SU-DHL-6 (cell line): Measurements from ENCODE around the gene MYT1.

Experiments
- H2AFZ ChIP-seq: fragments of 200-600 bp; sonication (generic); 2 replicates; pipeline ENCODE4 v1.6.1; 2014; ENCODE audit warnings: low read depth, mild to moderate bottlenecking, moderate library complexity, mixed read lengths, antibody characterized with exemption, low read length; ENCODE audit not compliant: severe bottlenecking
- H3F3A ChIP-seq: fragments of 200-600 bp; shearing (Covaris generic); 2 replicates; pipeline ENCODE4 v1.6.0; 2016; ENCODE audit warnings: antibody characterized with exemption, mild to moderate bottlenecking; ENCODE audit not compliant: insufficient read depth
- H3K27ac ChIP-seq: fragments of 200-600 bp; sonication (generic); 2 replicates; pipeline ENCODE4 v1.5.1; 2016; ENCODE audit warnings: low read depth, mild to moderate bottlenecking, low read length, moderate library complexity, mixed read lengths
- H3K27me3 ChIP-seq: fragments of 200-600 bp; sonication (generic), shearing (Covaris generic); 2 replicates; pipeline ENCODE4 v1.6.0; 2014; ENCODE audit warnings: mild to moderate bottlenecking, low read length
- H3K36me3 ChIP-seq: fragments of 200-600 bp; sonication (generic); 2 replicates; pipeline ENCODE4 v1.6.1; 2014; ENCODE audit warnings: mild to moderate bottlenecking, low read length, mixed read lengths
- H3K4me2 ChIP-seq: fragments of 300-600, 200-600 bp; shearing (Covaris generic), sonication (generic); 2 replicates; pipeline ENCODE4 v1.6.0; 2014; ENCODE audit warnings: low read length, low read depth, mild to moderate bottlenecking; ENCODE audit not compliant: poor library complexity, severe bottlenecking
- H3K4me3 ChIP-seq: fragments of 200-600 bp; sonication (generic); 2 replicates; pipeline ENCODE4 v1.5.1; 2014; ENCODE audit warnings: antibody characterized with exemption, low read length, mild to moderate bottlenecking, mixed read lengths; ENCODE audit not compliant: insufficient read depth, poor library complexity, severe bottlenecking
- H3K79me2 ChIP-seq: fragments of 200-600 bp; sonication (generic); 2 replicates; pipeline ENCODE4 v1.6.1; 2014; ENCODE audit warnings: mild to moderate bottlenecking, low read length, moderate library complexity; ENCODE audit not compliant: insufficient read depth
- H3K9ac ChIP-seq: fragments of 200-600 bp; sonication (generic); 2 replicates; pipeline ENCODE4 v1.7.0; 2014; ENCODE audit warnings: mild to moderate bottlenecking, low read length
- H3K9me2 ChIP-seq: fragments of 200-600 bp; sonication (generic); replicated peaks from 2 replicates; pipeline ENCODE4 v1.6.1; 2014; ENCODE audit warnings: low read length; ENCODE audit not compliant: insufficient read depth
- H3K9me3 ChIP-seq: fragments of 200-600 bp; sonication (generic); 2 replicates; pipeline ENCODE4 v1.6.1; 2014; ENCODE audit warnings: low read length, mixed read lengths; ENCODE audit not compliant: insufficient read depth
- H4K20me1 ChIP-seq: fragments of 200-600 bp; sonication (generic); 2 replicates; pipeline ENCODE4 v1.6.1; 2014; ENCODE audit warnings: low read depth, mild to moderate bottlenecking, antibody characterized with exemption, low read length, moderate library complexity, mixed read lengths
- EZH2phosphoT487 ChIP-seq: fragments of 200-600 bp; sonication (generic), shearing (Covaris generic); conservative IDR thresholded peaks from 2 replicates; pipeline ENCODE4 v1.6.1; 2018; ENCODE audit warnings: mild to moderate bottlenecking, antibody characterized with exemption, low read length, moderate library complexity, mixed read lengths
- TF ChIP-seq, protein P1 (sequence below): fragments of 200-600 bp; sonication (generic); IDR thresholded peaks from one replicate; pipeline ENCODE4 v1.5.1; 2017; ENCODE audit warnings: antibody characterized with exemption, mild to moderate bottlenecking, low read length, moderate library complexity; ENCODE audit not compliant: insufficient read depth, poor library complexity, severe bottlenecking

The MYT1 gene

DNA sequence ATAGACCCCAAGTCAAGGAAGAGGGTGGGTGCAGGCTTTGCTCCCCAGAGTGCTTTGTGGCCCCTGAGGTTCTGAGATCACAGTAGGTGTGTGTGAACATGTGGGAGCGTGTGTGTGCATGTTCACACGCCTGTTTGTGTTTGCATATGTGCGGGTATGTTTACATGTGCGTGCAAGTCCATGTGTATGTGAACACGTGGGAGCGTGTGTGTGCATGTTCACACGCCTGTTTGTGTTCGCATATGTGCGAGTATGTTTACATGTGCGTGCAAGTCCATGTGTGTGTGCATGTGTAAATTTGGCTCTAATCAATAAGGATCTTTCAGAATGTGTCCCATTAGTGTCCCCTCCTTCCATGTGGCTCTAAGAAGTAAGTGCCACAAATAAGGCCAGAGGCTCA, 49.9 kb downstream of the MYT1 start:
- Histone ChIP-seq H3K27me3 (no peaks in the 10 kb centered on the region), H3K9me2 (no peaks in the 10 kb centered on the region), H3K9me3 (no peaks in the 10 kb centered on the region), H3K4me2 (no peak overlapping the region), H3K9ac (no peak overlapping the region), H3K27ac (no peak overlapping the region), H2AFZ (no peak overlapping the region), H4K20me1 (no peaks in the 10 kb centered on the region), H3K4me3 (no peak overlapping the region), H3F3A (no peaks in the 10 kb centered on the region), H3K79me2 (no peaks in the 10 kb centered on the region), H3K36me3 (no peaks in the 10 kb centered on the region)
- TF ChIP-seq, protein P1, sequence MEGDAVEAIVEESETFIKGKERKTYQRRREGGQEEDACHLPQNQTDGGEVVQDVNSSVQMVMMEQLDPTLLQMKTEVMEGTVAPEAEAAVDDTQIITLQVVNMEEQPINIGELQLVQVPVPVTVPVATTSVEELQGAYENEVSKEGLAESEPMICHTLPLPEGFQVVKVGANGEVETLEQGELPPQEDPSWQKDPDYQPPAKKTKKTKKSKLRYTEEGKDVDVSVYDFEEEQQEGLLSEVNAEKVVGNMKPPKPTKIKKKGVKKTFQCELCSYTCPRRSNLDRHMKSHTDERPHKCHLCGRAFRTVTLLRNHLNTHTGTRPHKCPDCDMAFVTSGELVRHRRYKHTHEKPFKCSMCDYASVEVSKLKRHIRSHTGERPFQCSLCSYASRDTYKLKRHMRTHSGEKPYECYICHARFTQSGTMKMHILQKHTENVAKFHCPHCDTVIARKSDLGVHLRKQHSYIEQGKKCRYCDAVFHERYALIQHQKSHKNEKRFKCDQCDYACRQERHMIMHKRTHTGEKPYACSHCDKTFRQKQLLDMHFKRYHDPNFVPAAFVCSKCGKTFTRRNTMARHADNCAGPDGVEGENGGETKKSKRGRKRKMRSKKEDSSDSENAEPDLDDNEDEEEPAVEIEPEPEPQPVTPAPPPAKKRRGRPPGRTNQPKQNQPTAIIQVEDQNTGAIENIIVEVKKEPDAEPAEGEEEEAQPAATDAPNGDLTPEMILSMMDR: no peak
- no peak for TF ChIP-seq EZH2phosphoT487

DNA sequence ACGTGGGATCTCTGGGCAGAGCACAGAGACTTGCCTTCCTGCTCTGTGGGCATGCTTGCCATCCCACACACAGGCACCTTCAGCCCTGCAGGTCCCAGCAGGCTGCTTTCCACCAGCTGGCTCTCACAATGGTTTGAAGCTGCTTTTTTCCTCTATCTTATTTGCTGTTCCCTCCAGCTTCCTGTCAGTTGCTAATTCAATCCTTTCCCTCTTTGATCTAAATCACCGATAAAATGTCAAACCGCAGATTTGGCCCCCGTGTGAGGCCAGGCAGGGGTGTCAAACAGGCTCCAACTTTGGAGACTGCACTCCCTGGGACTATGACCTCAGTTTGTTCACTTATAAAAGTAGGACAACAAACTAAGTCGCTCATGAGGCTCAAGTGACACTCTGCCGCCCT, 50.7 kb downstream of the MYT1 start:
- no peak overlapping the region for H2AFZ ChIP-seq
- no peaks in the 10 kb centered on the region for H3F3A ChIP-seq
- no peaks in the 10 kb centered on the region for H3K9me2 ChIP-seq
- H3K4me2 ChIP-seq: no peak overlapping the region
- H3K27me3 ChIP-seq: no peaks in the 10 kb centered on the region
- no peaks in the 10 kb centered on the region for H4K20me1 ChIP-seq
- H3K9ac ChIP-seq: no peak overlapping the region
- no peaks in the 10 kb centered on the region for H3K79me2 ChIP-seq
- TF ChIP-seq, protein P1: no peak
- no peak for TF ChIP-seq EZH2phosphoT487
- no peak overlapping the region for H3K4me3 ChIP-seq
- no peaks in the 10 kb centered on the region for H3K9me3 ChIP-seq
- no peak overlapping the region for H3K27ac ChIP-seq
- H3K36me3 ChIP-seq: no peaks in the 10 kb centered on the region

DNA sequence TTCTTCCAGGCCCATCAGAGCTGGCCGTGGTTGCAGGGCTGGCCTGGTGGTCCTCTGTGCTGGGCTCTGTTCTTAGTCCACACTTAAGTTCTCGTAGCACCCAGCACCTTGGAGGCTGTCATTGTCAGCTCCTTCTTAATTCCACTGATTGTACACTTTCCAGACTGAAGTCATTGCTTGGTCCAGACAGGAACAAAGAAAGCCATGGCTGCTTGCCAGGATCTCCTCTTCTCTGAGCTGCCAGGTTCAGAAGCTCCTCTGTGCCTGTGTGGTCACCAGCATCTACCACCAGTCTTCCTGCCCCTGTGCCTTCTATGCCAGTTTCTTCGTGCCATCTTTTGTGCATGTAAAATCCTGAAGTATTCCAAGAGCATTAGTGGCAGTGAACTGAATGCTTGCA, 51.8 kb downstream of the MYT1 start:
- Histone ChIP-seq H3K36me3 (no peaks in the 10 kb centered on the region), H4K20me1 (no peaks in the 10 kb centered on the region), H3K9me2 (no peaks in the 10 kb centered on the region), H3K27ac (no peak overlapping the region), H3K27me3 (no peaks in the 10 kb centered on the region), H3K9me3 (no peaks in the 10 kb centered on the region), H3K4me3 (no peak overlapping the region), H3F3A (no peaks in the 10 kb centered on the region), H3K4me2 (no peak overlapping the region), H3K9ac (no peak overlapping the region), H2AFZ (no peak overlapping the region), H3K79me2 (no peaks in the 10 kb centered on the region)
- no peak for TF ChIP-seq EZH2phosphoT487
- TF ChIP-seq, protein P1: no peak

DNA sequence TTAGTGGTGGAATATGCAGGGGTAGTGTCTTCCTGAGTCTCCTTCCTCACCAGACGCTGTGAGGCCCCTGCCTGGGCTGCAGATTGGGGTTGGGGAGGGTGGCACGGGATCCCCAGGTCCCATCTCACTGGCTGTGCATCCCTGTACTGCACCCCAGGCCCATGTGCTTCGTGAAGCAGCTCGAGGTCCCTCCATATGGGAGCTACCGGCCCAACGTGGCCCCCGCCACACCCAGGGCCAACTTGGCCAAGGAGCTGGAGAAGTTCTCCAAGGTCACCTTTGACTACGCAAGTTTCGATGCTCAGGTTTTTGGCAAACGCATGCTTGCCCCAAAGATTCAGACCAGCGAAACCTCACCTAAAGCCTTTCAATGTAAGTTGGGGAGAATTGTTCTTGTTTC, 52.7 kb downstream of the MYT1 start:
- TF ChIP-seq, protein P1: no peak
- TF ChIP-seq EZH2phosphoT487: no peak
- Histone ChIP-seq H3K27me3 (no peaks in the 10 kb centered on the region), H3K4me3 (no peak overlapping the region), H2AFZ (no peak overlapping the region), H3K79me2 (no peaks in the 10 kb centered on the region), H3K9me2 (no peaks in the 10 kb centered on the region), H3K4me2 (no peak overlapping the region), H3K27ac (no peak overlapping the region), H3K9me3 (no peaks in the 10 kb centered on the region), H4K20me1 (no peaks in the 10 kb centered on the region), H3F3A (no peaks in the 10 kb centered on the region), H3K9ac (no peak overlapping the region), H3K36me3 (no peaks in the 10 kb centered on the region)
